WERI-Rb-1 (cell line): Measurements from ENCODE around the gene FAS.

Experiments
- DNase-seq: peaks from one replicate; pipeline ENCODE4 v3.0.0-alpha.2; 2020
- H3K27ac ChIP-seq: fragments of 250-450 bp; sonication (Bioruptor Pico); 2 replicates; pipeline ENCODE4 v1.5.1; 2020; ENCODE audit warnings: mild to moderate bottlenecking, moderate library complexity
- H3K27me3 ChIP-seq: fragments of 250-450 bp; sonication (Bioruptor Pico); 2 replicates; pipeline ENCODE4 v1.5.1; 2021; ENCODE audit warnings: mild to moderate bottlenecking, low read depth, moderate library complexity; ENCODE audit not compliant: insufficient read depth, severe bottlenecking
- H3K36me3 ChIP-seq: fragments of 250-450 bp; sonication (Bioruptor Pico); 2 replicates; pipeline ENCODE4 v1.5.1; 2020; ENCODE audit warnings: mild to moderate bottlenecking, moderate library complexity
- H3K4me3 ChIP-seq: 2 replicates; pipeline ENCODE4 v1.5.1; 2011; ENCODE audit warnings: low read depth, mild to moderate bottlenecking, control low read depth, low read length
- H3K9me3 ChIP-seq: fragments of 250-450 bp; sonication (Bioruptor Pico); 2 replicates; pipeline ENCODE4 v1.5.1; 2021; ENCODE audit warnings: mild to moderate bottlenecking, moderate library complexity; ENCODE audit not compliant: severe bottlenecking
- CTCF ChIP-seq: IDR thresholded peaks from 2 replicates; pipeline ENCODE4 v1.5.1; 2011; ENCODE audit warnings: low read depth, mild to moderate bottlenecking, control low read depth, inconsistent platforms, low read length

The FAS gene

GRCh38 chr10:88995156-88995876, 4.7 kb downstream of the FAS start:
- no peaks in the 10 kb centered on the region for H3K36me3 ChIP-seq
- H3K27me3 ChIP-seq = no peaks in the 10 kb centered on the region
- H3K27ac ChIP-seq = no peak overlapping the region
- H3K4me3 ChIP-seq = no peak overlapping the region
- TF ChIP-seq CTCF = no peak
- no peaks in the 10 kb centered on the region for H3K9me3 ChIP-seq
- no peak for DNase-seq

- no peaks in the 10 kb centered on the region for H3K36me3 ChIP-seq
- H3K27me3 ChIP-seq = no peaks in the 10 kb centered on the region
- DNase-seq = no peak
- TF ChIP-seq CTCF = no peak
- no peaks in the 10 kb centered on the region for H3K9me3 ChIP-seq
- H3K4me3 ChIP-seq = no peak overlapping the region
- H3K27ac ChIP-seq = no peak overlapping the region
Measured at GRCh38 chr10:88996927-88997326, 6.3 kb downstream of the FAS start.

GRCh38 chr10:88999625-89000024, 9.0 kb downstream of the FAS start:
- no peak for TF ChIP-seq CTCF
- Histone ChIP-seq H3K27me3 (no peaks in the 10 kb centered on the region), H3K27ac (no peak overlapping the region), H3K9me3 (no peaks in the 10 kb centered on the region), H3K36me3 (no peaks in the 10 kb centered on the region), H3K4me3 (no peak overlapping the region)
- DNase-seq = no peak

- no peak for TF ChIP-seq CTCF
- no peak overlapping the region for H3K27ac ChIP-seq
- H3K4me3 ChIP-seq = no peak overlapping the region
- DNase-seq = no peak
- no peaks in the 10 kb centered on the region for H3K9me3 ChIP-seq
- no peaks in the 10 kb centered on the region for H3K36me3 ChIP-seq
- no peaks in the 10 kb centered on the region for H3K27me3 ChIP-seq
Measured at GRCh38 chr10:89001024-89001728, 10.6 kb downstream of the FAS start.

GRCh38 chr10:89001729-89002072, 11.1 kb downstream of the FAS start:
- TF ChIP-seq CTCF = no peak
- no peak overlapping the region for H3K27ac ChIP-seq
- no peak for DNase-seq
- H3K27me3 ChIP-seq = no peaks in the 10 kb centered on the region
- no peaks in the 10 kb centered on the region for H3K36me3 ChIP-seq
- no peaks in the 10 kb centered on the region for H3K9me3 ChIP-seq
- H3K4me3 ChIP-seq = no peak overlapping the region
